SU-DHL-6 (cell line): ENCODE measurements around the gene YES1.

Experiments
- H2AFZ ChIP-seq: fragments of 200-600 bp; sonication (generic); 2 replicates; pipeline ENCODE4 v1.6.1; 2014; ENCODE audit warnings: low read depth, mild to moderate bottlenecking, moderate library complexity, mixed read lengths, antibody characterized with exemption, low read length; ENCODE audit not compliant: severe bottlenecking
- H3F3A ChIP-seq: fragments of 200-600 bp; shearing (Covaris generic); 2 replicates; pipeline ENCODE4 v1.6.0; 2016; ENCODE audit warnings: antibody characterized with exemption, mild to moderate bottlenecking; ENCODE audit not compliant: insufficient read depth
- H3K27ac ChIP-seq: fragments of 200-600 bp; sonication (generic); 2 replicates; pipeline ENCODE4 v1.5.1; 2016; ENCODE audit warnings: low read depth, mild to moderate bottlenecking, low read length, moderate library complexity, mixed read lengths
- H3K27me3 ChIP-seq: fragments of 200-600 bp; sonication (generic), shearing (Covaris generic); 2 replicates; pipeline ENCODE4 v1.6.0; 2014; ENCODE audit warnings: mild to moderate bottlenecking, low read length
- H3K36me3 ChIP-seq: fragments of 200-600 bp; sonication (generic); 2 replicates; pipeline ENCODE4 v1.6.1; 2014; ENCODE audit warnings: mild to moderate bottlenecking, low read length, mixed read lengths
- H3K4me2 ChIP-seq: fragments of 300-600, 200-600 bp; shearing (Covaris generic), sonication (generic); 2 replicates; pipeline ENCODE4 v1.6.0; 2014; ENCODE audit warnings: low read length, low read depth, mild to moderate bottlenecking; ENCODE audit not compliant: poor library complexity, severe bottlenecking
- H3K4me3 ChIP-seq: fragments of 200-600 bp; sonication (generic); 2 replicates; pipeline ENCODE4 v1.5.1; 2014; ENCODE audit warnings: antibody characterized with exemption, low read length, mild to moderate bottlenecking, mixed read lengths; ENCODE audit not compliant: insufficient read depth, poor library complexity, severe bottlenecking
- H3K79me2 ChIP-seq: fragments of 200-600 bp; sonication (generic); 2 replicates; pipeline ENCODE4 v1.6.1; 2014; ENCODE audit warnings: mild to moderate bottlenecking, low read length, moderate library complexity; ENCODE audit not compliant: insufficient read depth
- H3K9ac ChIP-seq: fragments of 200-600 bp; sonication (generic); 2 replicates; pipeline ENCODE4 v1.7.0; 2014; ENCODE audit warnings: mild to moderate bottlenecking, low read length
- H3K9me2 ChIP-seq: fragments of 200-600 bp; sonication (generic); replicated peaks from 2 replicates; pipeline ENCODE4 v1.6.1; 2014; ENCODE audit warnings: low read length; ENCODE audit not compliant: insufficient read depth
- H3K9me3 ChIP-seq: fragments of 200-600 bp; sonication (generic); 2 replicates; pipeline ENCODE4 v1.6.1; 2014; ENCODE audit warnings: low read length, mixed read lengths; ENCODE audit not compliant: insufficient read depth
- H4K20me1 ChIP-seq: fragments of 200-600 bp; sonication (generic); 2 replicates; pipeline ENCODE4 v1.6.1; 2014; ENCODE audit warnings: low read depth, mild to moderate bottlenecking, antibody characterized with exemption, low read length, moderate library complexity, mixed read lengths
- CTCF ChIP-seq: fragments of 200-600 bp; sonication (generic); IDR thresholded peaks from one replicate; pipeline ENCODE4 v1.5.1; 2017; ENCODE audit warnings: antibody characterized with exemption, mild to moderate bottlenecking, low read length, moderate library complexity; ENCODE audit not compliant: insufficient read depth, poor library complexity, severe bottlenecking
- EZH2phosphoT487 ChIP-seq: fragments of 200-600 bp; sonication (generic), shearing (Covaris generic); conservative IDR thresholded peaks from 2 replicates; pipeline ENCODE4 v1.6.1; 2018; ENCODE audit warnings: mild to moderate bottlenecking, antibody characterized with exemption, low read length, moderate library complexity, mixed read lengths

YES1 gene

GRCh38 chr18:829432-829831 is 17.4 kb upstream of the YES1 start:
- Histone ChIP-seq H3K9me2 (no peaks in the 10 kb centered on the region), H3K9ac (no peak overlapping the region), H2AFZ (no peak overlapping the region), H3K4me3 (no peak overlapping the region), H3K4me2 (no peak overlapping the region), H3K79me2 (no peaks in the 10 kb centered on the region), H4K20me1 (no peaks in the 10 kb centered on the region), H3K27ac (no peak overlapping the region), H3K9me3 (no peaks in the 10 kb centered on the region), H3K36me3 (no peaks in the 10 kb centered on the region), H3K27me3 (no peaks in the 10 kb centered on the region), H3F3A (no peaks in the 10 kb centered on the region)
- TF ChIP-seq CTCF (no peak), EZH2phosphoT487 (no peak)

DNA sequence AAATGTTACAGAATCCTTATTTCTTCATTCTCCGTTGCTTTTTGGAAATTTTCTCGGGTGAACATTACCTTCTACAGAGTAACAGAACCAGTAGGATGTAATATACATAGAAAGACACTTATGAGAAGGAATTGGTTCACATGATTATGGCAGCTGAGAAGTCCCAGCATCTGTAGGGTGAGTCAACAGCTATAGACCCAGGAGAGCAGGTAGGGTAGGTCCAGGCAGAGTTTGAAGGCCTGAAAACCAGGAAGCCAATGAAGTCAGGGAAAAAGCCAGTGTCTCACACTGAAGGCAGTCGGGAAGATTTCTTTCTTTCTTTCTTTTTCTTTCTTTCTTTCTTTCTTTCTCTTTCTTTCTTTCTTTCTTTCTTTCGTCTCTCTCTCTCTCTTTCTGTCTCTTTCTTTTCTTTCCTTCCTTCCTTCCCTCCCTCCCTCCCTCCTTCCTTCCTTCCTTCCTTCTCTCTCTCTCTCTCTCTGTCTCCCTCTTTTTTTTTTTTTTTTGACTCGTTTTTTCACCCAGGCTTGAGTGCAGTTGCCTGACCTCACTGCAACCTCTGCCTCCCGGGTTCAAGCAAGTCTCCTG is 15.1 kb upstream of the YES1 start:
- TF ChIP-seq CTCF (no peak), EZH2phosphoT487 (no peak)
- H3K4me2 ChIP-seq: no peak overlapping the region
- no peaks in the 10 kb centered on the region for H4K20me1 ChIP-seq
- no peaks in the 10 kb centered on the region for H3F3A ChIP-seq
- H2AFZ ChIP-seq: no peak overlapping the region
- no peak overlapping the region for H3K27ac ChIP-seq
- H3K9me2 ChIP-seq: no peaks in the 10 kb centered on the region
- no peaks in the 10 kb centered on the region for H3K36me3 ChIP-seq
- H3K9ac ChIP-seq: no peak overlapping the region
- H3K79me2 ChIP-seq: no peaks in the 10 kb centered on the region
- no peaks in the 10 kb centered on the region for H3K27me3 ChIP-seq
- no peaks in the 10 kb centered on the region for H3K9me3 ChIP-seq
- H3K4me3 ChIP-seq: no peak overlapping the region

GRCh38 chr18:825891-826585 is 14.0 kb upstream of the YES1 start:
- TF ChIP-seq CTCF: no peak
- TF ChIP-seq EZH2phosphoT487: no peak
- Histone ChIP-seq H3K27ac (no peak overlapping the region), H2AFZ (no peak overlapping the region), H4K20me1 (no peaks in the 10 kb centered on the region), H3K79me2 (no peaks in the 10 kb centered on the region), H3K9me3 (no peaks in the 10 kb centered on the region), H3F3A (no peaks in the 10 kb centered on the region), H3K9ac (no peak overlapping the region), H3K4me2 (no peak overlapping the region), H3K4me3 (no peak overlapping the region), H3K36me3 (no peaks in the 10 kb centered on the region), H3K9me2 (no peaks in the 10 kb centered on the region), H3K27me3 (no peaks in the 10 kb centered on the region)
